Esophagus muscularis mucosa (tissue), 4 donors: ENCODE measurements around the gene CEP170B. TPM values are rescaled to one million over a fixed set of nuclear protein-coding genes. Genes with fewer than 3 reads are reported as not detected.

Experiments used
- DNase-seq: peaks from one replicate; pipeline ENCODE4 v3.0.0-alpha.2; 2017; ENCODE audit errors: extremely low spot score
- H3K27ac ChIP-seq, 4 donors: fragments of 200-600 bp; sonication (generic); replicated peaks in 1 of 4; 1 replicate in 3 of 4; 2 replicates in 1 of 4; pipeline ENCODE4 v1.5.1; 2016 to 2019; ENCODE audit warnings: mild to moderate bottlenecking in 1 of 4
- H3K27me3 ChIP-seq, 4 donors: fragments of 200-600 bp; sonication (generic); one replicate each; pipeline versions ENCODE4 v1.5.1 to v1.6.0; 2016 to 2019
- H3K36me3 ChIP-seq, 4 donors: fragments of 200-600 bp; sonication (generic); one replicate each; pipeline ENCODE4 v1.5.1; 2016 to 2019
- H3K4me1 ChIP-seq, 4 donors: fragments of 200-600 bp; sonication (generic); one replicate each; pipeline ENCODE4 v1.5.1; 2016 to 2019
- H3K4me3 ChIP-seq, 4 donors: fragments of 200-600 bp; sonication (generic); 1 replicate in 2 of 4; 2 replicates in 2 of 4; pipeline ENCODE4 v1.5.1; 2016 to 2019; ENCODE audit warnings: mild to moderate bottlenecking in 4 of 4, moderate library complexity in 1 of 4
- H3K9me3 ChIP-seq, 4 donors: fragments of 200-600 bp; sonication (generic); 1 replicate in 3 of 4; 2 replicates in 1 of 4; pipeline ENCODE4 v1.5.1; 2016 to 2019
- EP300 ChIP-seq: sonication (generic); formaldehyde crosslinking; IDR thresholded peaks from one replicate; pipeline ENCODE4 v1.6.1; 2017; ENCODE audit warnings: antibody characterized with exemption
- POLR2A ChIP-seq: fragments of 450-650 bp; IDR thresholded peaks from one replicate; pipeline ENCODE4 v1.6.1; 2017; ENCODE audit warnings: antibody characterized with exemption, moderate library complexity, mild to moderate bottlenecking, low read depth
- POLR2AphosphoS5 ChIP-seq, 2 donors: sonication (generic); formaldehyde crosslinking; IDR thresholded peaks; one replicate each; pipeline ENCODE4 v1.6.1; 2017; ENCODE audit warnings: antibody characterized with exemption in 2 of 2
- WGBS: methylation state at CpG from one replicate; pipeline ENCODE4 v1.1.5; 2018; 5-methylcytosine and 5-hydroxymethylcytosine counted together
- intact Hi-C: fragments of 100-400 bp; cut with DNase I; formaldehyde crosslinking; loops from one replicate; pipeline ENCODE4 v1.15.1; 2023
- total RNA-seq, 4 donors: library from RNA; depleted of rRNA; stranded (reverse); fragments of >200 nt; gene quantifications; one replicate each; pipeline versions ENCODE4 v1.1.0 to v1.2.1, GENCODE V29; 2016
- TF ChIP-seq, protein P1 (sequence below), 3 experiments: fragments of 200-600 bp in 2 of 3; fragments of 450-650 bp in 1 of 3; sonication (generic) in 2 of 3; IDR thresholded peaks; one replicate each; pipeline ENCODE4 v1.5.1; 2017 to 2019; ENCODE audit warnings: antibody characterized with exemption in 3 of 3, mild to moderate bottlenecking in 2 of 3, moderate library complexity in 1 of 3

CEP170B gene
- total RNA-seq, 4 donors from 2014 or later: 24.1 to 70.6 (median 45.7) TPM

DNA sequence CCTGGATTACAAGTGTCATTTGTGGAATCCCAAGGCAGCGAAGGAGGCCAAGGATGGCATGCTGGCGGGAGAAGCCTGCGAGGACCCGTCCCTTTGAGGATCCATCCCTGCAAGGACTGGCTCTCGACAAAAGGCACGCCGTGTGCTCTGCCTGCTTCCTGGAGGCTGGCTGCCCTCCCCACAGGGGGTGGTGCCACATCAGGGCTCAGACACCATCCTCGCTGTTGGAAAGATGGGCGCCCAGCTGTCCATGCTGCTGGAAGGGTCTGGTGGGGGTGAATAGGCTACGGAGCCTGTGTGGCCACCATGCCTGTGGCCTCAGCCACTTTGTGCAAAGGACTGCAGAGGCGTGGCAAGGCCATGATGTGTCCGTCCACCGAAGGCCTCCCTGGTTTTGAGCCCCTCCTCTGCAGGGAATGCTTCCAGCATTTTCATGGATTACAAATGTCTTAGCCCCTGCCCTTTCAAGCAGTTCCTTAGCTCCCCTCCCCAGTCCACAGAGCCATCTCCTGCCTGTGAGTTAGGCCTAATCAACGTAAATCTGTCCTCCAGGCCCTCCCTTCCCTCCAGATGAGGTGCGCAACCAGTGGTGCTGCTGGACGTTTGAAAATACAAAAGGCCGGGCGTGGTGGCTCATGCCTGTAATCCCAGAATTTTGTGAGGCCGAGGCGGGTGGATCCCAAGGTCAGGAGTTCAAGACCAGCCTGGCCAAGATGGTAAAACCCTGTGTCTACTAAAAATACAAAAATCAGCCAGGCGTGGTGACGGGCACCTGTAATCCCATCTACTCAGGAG is 42.0 kb upstream of the CEP170B start:
- Histone ChIP-seq H3K9me3 (no peaks in the 10 kb centered on the region), H3K4me3 (no peak overlapping the region), H3K4me1 (peaks cover 26 to 38% (median 36%) of the 10 kb centered on the region in 4 donors), H3K36me3 (no peaks in the 10 kb centered on the region), H3K27ac (no peak overlapping the region), H3K27me3 (no peaks in the 10 kb centered on the region)
- TF ChIP-seq EP300 (no peak), POLR2A (no peak), POLR2AphosphoS5 (IDR thresholded peaks at IDR 0.05) (no peak)
- TF ChIP-seq, protein P1, sequence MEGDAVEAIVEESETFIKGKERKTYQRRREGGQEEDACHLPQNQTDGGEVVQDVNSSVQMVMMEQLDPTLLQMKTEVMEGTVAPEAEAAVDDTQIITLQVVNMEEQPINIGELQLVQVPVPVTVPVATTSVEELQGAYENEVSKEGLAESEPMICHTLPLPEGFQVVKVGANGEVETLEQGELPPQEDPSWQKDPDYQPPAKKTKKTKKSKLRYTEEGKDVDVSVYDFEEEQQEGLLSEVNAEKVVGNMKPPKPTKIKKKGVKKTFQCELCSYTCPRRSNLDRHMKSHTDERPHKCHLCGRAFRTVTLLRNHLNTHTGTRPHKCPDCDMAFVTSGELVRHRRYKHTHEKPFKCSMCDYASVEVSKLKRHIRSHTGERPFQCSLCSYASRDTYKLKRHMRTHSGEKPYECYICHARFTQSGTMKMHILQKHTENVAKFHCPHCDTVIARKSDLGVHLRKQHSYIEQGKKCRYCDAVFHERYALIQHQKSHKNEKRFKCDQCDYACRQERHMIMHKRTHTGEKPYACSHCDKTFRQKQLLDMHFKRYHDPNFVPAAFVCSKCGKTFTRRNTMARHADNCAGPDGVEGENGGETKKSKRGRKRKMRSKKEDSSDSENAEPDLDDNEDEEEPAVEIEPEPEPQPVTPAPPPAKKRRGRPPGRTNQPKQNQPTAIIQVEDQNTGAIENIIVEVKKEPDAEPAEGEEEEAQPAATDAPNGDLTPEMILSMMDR (IDR thresholded peaks at IDR 0.05): no peak
- DNase-seq: no peak
- intact Hi-C loops: no loop called here
- 90% methylated on average over 22 of the region's 22 CpGs for WGBS

DNA sequence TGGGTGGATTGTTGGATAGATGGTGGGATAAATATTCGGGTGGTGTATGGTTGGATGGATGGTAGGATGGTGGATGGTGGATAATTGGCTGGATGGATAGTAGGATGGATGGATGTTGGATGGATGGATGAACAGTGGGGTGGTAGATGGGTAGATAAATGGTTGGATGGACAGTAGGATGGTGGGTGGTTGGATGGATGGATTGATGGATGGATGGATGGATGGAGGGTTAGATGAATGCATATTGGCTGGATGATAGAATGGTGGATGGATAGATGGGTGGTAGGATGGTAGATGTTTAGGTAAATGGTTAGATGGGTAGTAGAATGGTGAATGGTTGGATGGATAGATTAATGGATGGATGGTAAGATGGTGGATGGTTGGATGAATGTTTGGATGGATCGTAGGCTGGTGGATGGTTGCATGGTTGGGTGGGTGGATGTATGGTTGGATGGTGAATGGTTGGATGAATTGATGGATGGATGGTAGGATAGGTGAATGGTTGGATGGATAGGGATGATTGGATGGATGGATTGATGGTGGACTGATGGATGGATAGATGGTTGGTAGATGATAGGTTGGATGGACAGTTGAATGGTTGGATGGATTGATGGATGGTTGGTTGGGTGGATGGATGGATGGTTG is 40.6 kb upstream of the CEP170B start:
- no peaks in the 10 kb centered on the region for H3K27me3 ChIP-seq
- TF ChIP-seq POLR2A (no peak), EP300 (no peak), POLR2AphosphoS5 (IDR thresholded peaks at IDR 0.05) (no peak)
- TF ChIP-seq, protein P1 (IDR thresholded peaks at IDR 0.05): no peak
- no peak for DNase-seq
- 98% methylated on average over 2 of the region's 2 CpGs for WGBS
- peaks cover 26 to 38% (median 36%) of the 10 kb centered on the region in 4 donors for H3K4me1 ChIP-seq
- H3K4me3 ChIP-seq: no peak overlapping the region
- intact Hi-C loops: no loop called here
- H3K27ac ChIP-seq: no peak overlapping the region
- H3K36me3 ChIP-seq: no peaks in the 10 kb centered on the region
- no peaks in the 10 kb centered on the region for H3K9me3 ChIP-seq

DNA sequence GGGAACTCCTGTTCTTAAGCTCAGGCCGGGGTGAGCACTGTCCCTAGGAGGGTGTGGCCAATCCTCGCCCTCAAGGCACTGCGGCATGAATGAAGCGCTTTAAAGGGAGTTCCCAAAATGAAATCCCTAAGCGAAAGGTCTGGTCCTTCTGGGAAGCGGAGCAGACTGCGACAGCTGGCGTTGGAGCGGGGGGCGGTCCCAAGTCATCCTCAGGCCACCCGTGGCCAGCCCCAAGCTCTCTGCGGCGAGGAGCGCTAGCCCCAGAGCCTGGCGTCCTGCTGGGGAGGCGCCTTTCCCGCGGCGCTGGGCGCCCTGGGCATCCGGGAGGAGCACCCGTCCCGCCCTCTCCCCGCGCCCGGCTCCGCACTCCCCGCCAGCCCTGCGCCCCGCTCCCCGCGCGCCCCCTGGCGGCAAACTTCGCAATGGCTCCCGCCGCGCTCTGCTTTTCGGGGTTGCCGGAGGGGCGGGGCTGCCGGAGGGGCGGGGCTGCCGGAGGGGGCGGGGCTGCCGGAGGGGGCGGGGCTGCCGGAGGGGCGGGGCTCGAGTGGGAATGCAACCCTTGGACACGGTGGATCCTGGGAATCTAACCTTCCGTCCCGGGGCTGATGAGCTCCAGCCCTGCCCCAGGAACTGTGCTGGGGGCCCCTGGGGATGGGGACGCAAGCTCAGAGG is 38.7 kb upstream of the CEP170B start:
- H3K4me3 ChIP-seq: peak overlapping the region; percentile 54 to 78 (median 61)
- no peaks in the 10 kb centered on the region for H3K27me3 ChIP-seq
- H3K36me3 ChIP-seq: no peaks in the 10 kb centered on the region
- H3K9me3 ChIP-seq: no peaks in the 10 kb centered on the region
- peak overlapping the region; percentile 38 to 63 (median 52) for H3K27ac ChIP-seq
- peak; percentile 42 to 63 for TF ChIP-seq POLR2AphosphoS5 (IDR thresholded peaks at IDR 0.05)
- TF ChIP-seq, protein P1 (IDR thresholded peaks at IDR 0.05): peak; percentile 81 to 92 (median 82)
- TF ChIP-seq EP300: no peak
- intact Hi-C loops: loop anchor here (1.0 kb wide), 1 partner anchor 58 kb away; no protein-coding TSS in a partner anchor
- WGBS: 0% methylated on average over 4 of the region's 54 CpGs
- peak; percentile 97 for DNase-seq
- H3K4me1 ChIP-seq: peaks cover 20 to 28% (median 26%) of the 10 kb centered on the region in 4 donors

DNA sequence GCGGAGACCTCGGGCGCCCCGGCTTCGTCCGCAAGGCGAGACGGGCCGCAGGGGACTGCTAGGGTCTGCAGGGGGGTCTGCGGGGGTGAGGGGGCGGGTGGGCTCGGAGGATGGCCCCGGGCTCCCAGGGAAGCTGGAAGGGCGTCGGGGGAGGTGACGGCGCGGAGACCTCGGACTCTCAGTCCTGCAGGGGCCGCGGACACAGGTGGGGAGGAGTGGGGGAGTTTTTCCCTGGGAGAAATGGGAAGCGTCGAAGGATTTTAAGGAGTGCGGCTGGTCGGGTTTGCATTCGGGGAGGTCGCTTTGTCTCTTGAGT is 38.2 kb upstream of the CEP170B start:
- Histone ChIP-seq H3K4me1 (peaks cover 20 to 25% (median 25%) of the 10 kb centered on the region in 4 donors), H3K27ac (peak overlapping the region in 3 of 4 donors; percentile 10 to 61 (median 51)), H3K4me3 (peak overlapping the region; percentile 54 to 78 (median 61)), H3K36me3 (no peaks in the 10 kb centered on the region), H3K9me3 (no peaks in the 10 kb centered on the region), H3K27me3 (no peaks in the 10 kb centered on the region)
- TF ChIP-seq, protein P1 (IDR thresholded peaks at IDR 0.05): no peak
- TF ChIP-seq POLR2AphosphoS5 (IDR thresholded peaks at IDR 0.05): no peak
- TF ChIP-seq EP300: no peak
- no peak for TF ChIP-seq POLR2A
- WGBS: 0% methylated on average over 6 of the region's 27 CpGs
- intact Hi-C loops: loop anchor here (1.0 kb wide), 1 partner anchor 59 kb away; no protein-coding TSS in a partner anchor
- no peak for DNase-seq
